Liver (tissue), 9 donors: ENCODE results near the gene DFFB. TPM values are rescaled to one million over a fixed set of nuclear protein-coding genes. Genes with fewer than 3 reads are reported as not detected.

Experiments
- DNase-seq: peaks from one replicate; pipeline ENCODE4 v3.0.0-alpha.2; 2017; ENCODE audit warnings: low spot score
- H3K27ac ChIP-seq, 2 donors: one replicate each; pipeline ENCODE4 v1.7.0; 2013; ENCODE audit warnings: inconsistent platforms in 2 of 2, low read length in 2 of 2, control low read depth in 1 of 2, low read depth in 1 of 2, mild to moderate bottlenecking in 1 of 2
- H3K27me3 ChIP-seq, 4 donors: one replicate each; pipeline versions ENCODE4 v1.6.1 to v1.7.0; 2013; ENCODE audit warnings: low read length in 3 of 4, inconsistent platforms in 1 of 4, mild to moderate bottlenecking in 1 of 4, moderate library complexity in 1 of 4; ENCODE audit not compliant: control insufficient read depth in 4 of 4, insufficient read depth in 4 of 4
- H3K36me3 ChIP-seq, 4 donors: one replicate each; pipeline versions ENCODE4 v1.6.1 to v1.7.0; 2013; ENCODE audit warnings: low read length in 3 of 4, mild to moderate bottlenecking in 3 of 4, low read depth in 1 of 4, moderate library complexity in 1 of 4; ENCODE audit not compliant: control insufficient read depth in 4 of 4, insufficient read depth in 3 of 4
- H3K4me1 ChIP-seq, 4 donors: one replicate each; pipeline versions ENCODE4 v1.6.1 to v1.7.0; 2013; ENCODE audit warnings: low read length in 3 of 4, mild to moderate bottlenecking in 3 of 4, moderate library complexity in 1 of 4; ENCODE audit not compliant: control insufficient read depth in 4 of 4, insufficient read depth in 4 of 4
- H3K4me3 ChIP-seq, 3 donors: one replicate each; pipeline versions ENCODE4 v1.6.1 to v1.7.0; 2013; ENCODE audit warnings: low read length in 3 of 3, control low read depth in 1 of 3, low read depth in 1 of 3, mild to moderate bottlenecking in 1 of 3
- H3K9ac ChIP-seq, 2 donors: one replicate each; pipeline ENCODE4 v1.7.0; 2013; ENCODE audit warnings: low read length in 2 of 2, mild to moderate bottlenecking in 2 of 2, moderate library complexity in 2 of 2, control low read depth in 1 of 2, low read depth in 1 of 2
- H3K9me3 ChIP-seq, 4 donors: one replicate each; pipeline versions ENCODE4 v1.6.1 to v1.7.0; 2013; ENCODE audit warnings: low read length in 3 of 4; ENCODE audit not compliant: control insufficient read depth in 4 of 4
- ATF3 ChIP-seq: IDR thresholded peaks from 2 replicates; pipeline ENCODE4 v1.6.1; 2016; ENCODE audit warnings: antibody characterized with exemption
- CTCF ChIP-seq: fragments of 150-350 bp; IDR thresholded peaks from 2 replicates; pipeline ENCODE4 v1.5.1; 2017; ENCODE audit warnings: improper control_type of control experiment, low read depth, low read length; ENCODE audit not compliant: missing input control
- GABPA ChIP-seq, 2 donors: IDR thresholded peaks in 1 of 2; conservative IDR thresholded peaks in 1 of 2; 2 replicates each; pipeline ENCODE4 v1.6.1; 2016; ENCODE audit warnings: antibody characterized with exemption in 2 of 2, mild to moderate bottlenecking in 1 of 2, moderate library complexity in 1 of 2
- HNF4A ChIP-seq, 2 donors: conservative IDR thresholded peaks; 2 replicates each; pipeline ENCODE4 v1.6.1; 2016; ENCODE audit warnings: antibody characterized with exemption in 2 of 2, mild to moderate bottlenecking in 2 of 2
- HNF4G ChIP-seq: IDR thresholded peaks from 2 replicates; pipeline ENCODE4 v1.6.1; 2016; ENCODE audit warnings: antibody characterized with exemption
- JUND ChIP-seq, 2 donors: IDR thresholded peaks; 2 replicates each; pipeline ENCODE4 v1.6.1; 2016; ENCODE audit warnings: antibody characterized with exemption in 2 of 2
- NR2F2 ChIP-seq: IDR thresholded peaks from 2 replicates; pipeline ENCODE4 v1.6.1; 2016; ENCODE audit warnings: antibody characterized with exemption
- RAD21 ChIP-seq, 2 donors: IDR thresholded peaks; 2 replicates each; pipeline ENCODE4 v1.6.1; 2016; ENCODE audit warnings: antibody characterized with exemption in 2 of 2, mild to moderate bottlenecking in 2 of 2
- REST ChIP-seq: IDR thresholded peaks from 2 replicates; pipeline ENCODE4 v1.6.1; 2016; ENCODE audit warnings: antibody characterized with exemption, mild to moderate bottlenecking
- RXRA ChIP-seq, 2 donors: IDR thresholded peaks; 2 replicates each; pipeline ENCODE4 v1.6.1; 2017 to 2018; ENCODE audit warnings: antibody characterized with exemption in 2 of 2, mild to moderate bottlenecking in 1 of 2
- SP1 ChIP-seq: IDR thresholded peaks from 2 replicates; pipeline ENCODE4 v1.6.1; 2018; ENCODE audit warnings: antibody characterized with exemption, mild to moderate bottlenecking
- TAF1 ChIP-seq: conservative IDR thresholded peaks from 2 replicates; pipeline ENCODE4 v1.6.1; 2016; ENCODE audit warnings: antibody characterized with exemption, mild to moderate bottlenecking
- YY1 ChIP-seq: IDR thresholded peaks from 2 replicates; pipeline ENCODE4 v1.6.1; 2016; ENCODE audit warnings: antibody characterized with exemption, mild to moderate bottlenecking
- ZBTB33 ChIP-seq: IDR thresholded peaks from 2 replicates; pipeline ENCODE4 v1.6.1; 2016; ENCODE audit warnings: antibody characterized with exemption
- WGBS: extraction: QIAGEN DNeasy Blood & Tissue Kit; methylation state at CpG from one replicate; pipeline ENCODE4 v1.1.7; 2013; 5-methylcytosine and 5-hydroxymethylcytosine counted together
- polyA plus RNA-seq, 2 donors: library from polyadenylated mRNA; stranded (reverse) in 1 of 2; unstranded in 1 of 2; fragments of 200-250 nt in 1 of 2; fragments of >200 nt in 1 of 2; fragmentation: Nextera tagmentation in 1 of 2; extraction: Ambion mirVana in 1 of 2; gene quantifications; one replicate each; pipeline versions ENCODE4 v1.2.1 to v1.2.3, GENCODE V29; 2013 to 2015
- total RNA-seq, 2 donors: library from RNA; depleted of rRNA; stranded (reverse); fragments of >200 nt; gene quantifications; one replicate each; pipeline ENCODE4 v1.2.3, GENCODE V29; 2014
- donor health status: healthy.
- donor health status: healthy.
- donor health status: healthy.
- donor health status: healthy.
- donor health status: healthy.

DFFB gene
- total and polyA plus RNA-seq, 4 donors, result 0.92 to 6.1 (median 2.9) TPM

GRCh38 chr1:3889936-3890335, 32.7 kb downstream of the DFFB start (continued):
- TF ChIP-seq ZBTB33 (no peak), HNF4A (conservative IDR thresholded peaks at IDR 0.05) (no peak), RXRA (IDR thresholded peaks at IDR 0.05) (no peak), ATF3 (no peak), YY1 (no peak), NR2F2 (no peak), RAD21 (IDR thresholded peaks at IDR 0.05) (no peak), HNF4G (no peak), JUND (IDR thresholded peaks at IDR 0.05) (no peak)

- Histone ChIP-seq H3K4me3 (no peak overlapping the region), H3K9me3 (no peaks in the 10 kb centered on the region), H3K27ac (no peak overlapping the region), H3K36me3 (peaks cover 4 to 39% (median 22%) of the 10 kb centered on the region in 4 donors), H3K27me3 (no peaks in the 10 kb centered on the region), H3K9ac (no peak overlapping the region), H3K4me1 (no peaks in the 10 kb centered on the region)
- TF ChIP-seq ATF3 (no peak), TAF1 (no peak), REST (no peak), CTCF (no peak), SP1 (no peak), YY1 (no peak), NR2F2 (no peak), GABPA (IDR thresholded peaks at IDR 0.05 in 1 of 2, conservative IDR thresholded peaks at IDR 0.05 in 1 of 2) (no peak), RXRA (IDR thresholded peaks at IDR 0.05) (no peak), ZBTB33 (no peak)
- no peak for DNase-seq
- 78% methylated on average over 26 of the region's 26 CpGs for WGBS
Observed at GRCh38 chr1:3890389-3891328, 33.4 kb downstream of the DFFB start.
